Raji (cell line): Measurements from ENCODE around the gene COASY.

ENCODE experiments used
- POLR2A ChIP-seq: IDR thresholded peaks from 2 replicates; pipeline ENCODE4 v1.6.1; 2011; ENCODE audit warnings: low read depth, low read length, control low read depth; ENCODE audit not compliant: insufficient read depth

COASY gene

GRCh38 chr17:42561897-42562387 lies at the start of gene COASY:
Gene COASY, plus strand, starts transcription at chr17:42562148. Its CDS starts 475 bp downstream, at chr17:42562623.
- TF ChIP-seq POLR2A: peak; percentile 81

- TF ChIP-seq POLR2A: no peak
Observed at GRCh38 chr17:42512246-42512645, 49.7 kb upstream of the COASY start.

- no peak for TF ChIP-seq POLR2A
Observed at GRCh38 chr17:42512733-42513251, 49.2 kb upstream of the COASY start.

- TF ChIP-seq POLR2A: no peak
Observed at GRCh38 chr17:42513686-42514085, 48.3 kb upstream of the COASY start.

- no peak for TF ChIP-seq POLR2A
Observed at GRCh38 chr17:42514279-42514678, 47.7 kb upstream of the COASY start.

- TF ChIP-seq POLR2A: no peak
Observed at GRCh38 chr17:42514867-42515266, 47.1 kb upstream of the COASY start.

GRCh38 chr17:42517516-42517915 lies 44.4 kb upstream of the COASY start:
- no peak for TF ChIP-seq POLR2A

GRCh38 chr17:42518046-42518754 lies 43.7 kb upstream of the COASY start:
- TF ChIP-seq POLR2A: no peak

GRCh38 chr17:42518755-42519545 lies 43.0 kb upstream of the COASY start:
- TF ChIP-seq POLR2A: no peak

- TF ChIP-seq POLR2A: no peak
Observed at GRCh38 chr17:42519546-42520491, 42.1 kb upstream of the COASY start.

GRCh38 chr17:42520540-42520951 lies 41.4 kb upstream of the COASY start:
- TF ChIP-seq POLR2A: no peak

GRCh38 chr17:42521036-42521435 lies 40.9 kb upstream of the COASY start:
- no peak for TF ChIP-seq POLR2A

- TF ChIP-seq POLR2A: no peak
Observed at GRCh38 chr17:42521666-42522262, 40.2 kb upstream of the COASY start.

- TF ChIP-seq POLR2A: no peak
Observed at GRCh38 chr17:42522263-42522790, 39.6 kb upstream of the COASY start.
